HEK293 (cell line): ENCODE data around the gene SFMBT2.
A peak's percentile ranks its signal among the peaks of the same experiment; 100 is the strongest.

Experiments used
- CTCF ChIA-PET: fragments of 350-600 bp; formaldehyde crosslinking; extraction: SDS; loops from one replicate; lab custom pipeline; 2021; ENCODE audit warnings: antibody characterized with exemption; lab: Yijun Ruan, JAX
- POLR2A ChIA-PET: fragments of 300-600 bp; formaldehyde crosslinking; extraction: SDS; loops from one replicate; lab custom pipeline; 2020; ENCODE audit warnings: antibody characterized with exemption, inconsistent platforms; lab: Yijun Ruan, JAX
- H3K27ac ChIP-seq: fragments of 200-500 bp; sonication (Bioruptor generic); 2 replicates; pipeline ENCODE4 v1.5.1; 2014; ENCODE audit warnings: low read depth, low read length, control low read depth, inconsistent platforms; ENCODE audit errors: extremely low read depth
- H3K36me3 ChIP-seq, 2 experiments: fragments of 200-500 bp in 1 of 2; sonication (Bioruptor generic) in 1 of 2; 1 replicate in 1 of 2; 2 replicates in 1 of 2; pipeline ENCODE4 v1.5.1; 2014 to 2017; ENCODE audit warnings: inconsistent platforms in 2 of 2, low read length in 2 of 2; ENCODE audit not compliant: control insufficient read depth in 2 of 2, insufficient read depth in 1 of 2
- H3K4me1 ChIP-seq: fragments of 200-500 bp; sonication (Bioruptor generic); 2 replicates; pipeline ENCODE4 v1.5.1; 2014; ENCODE audit warnings: mild to moderate bottlenecking, low read length, inconsistent platforms; ENCODE audit not compliant: control insufficient read depth, insufficient read depth
- H3K4me3 ChIP-seq: 2 replicates; pipeline ENCODE4 v1.5.1; 2011; ENCODE audit warnings: low read depth, mild to moderate bottlenecking, control low read depth, low read length, moderate library complexity
- H3K9me3 ChIP-seq: fragments of 200-500 bp; sonication (Bioruptor generic); 2 replicates; pipeline ENCODE4 v1.5.1; 2014; ENCODE audit warnings: low read depth, low read length, inconsistent platforms; ENCODE audit not compliant: control insufficient read depth, insufficient read depth
- GFI1B ChIP-seq: fragments of 450-650 bp; formaldehyde crosslinking; IDR thresholded peaks from 2 replicates; pipeline ENCODE4 v1.5.1; 2016; ENCODE audit warnings: missing biosample characterization, missing genetic modification characterization
- GLI2 ChIP-seq: fragments of 450-650 bp; formaldehyde crosslinking; IDR thresholded peaks from 2 replicates; pipeline ENCODE4; 2017; ENCODE audit warnings: missing biosample characterization, missing genetic modification characterization, low read depth, borderline replicate concordance
- HOXA7 ChIP-seq: sonication (generic); formaldehyde crosslinking; IDR thresholded peaks from 2 replicates; pipeline ENCODE4 v1.8.1; 2022; ENCODE audit warnings: missing genetic modification reagents, borderline replicate concordance
- SCRT2 ChIP-seq: fragments of 450-650 bp; formaldehyde crosslinking; IDR thresholded peaks from 2 replicates; pipeline ENCODE4 v1.5.1; 2016; ENCODE audit warnings: missing biosample characterization, missing genetic modification characterization
- YY1 ChIP-seq: fragments of 450-650 bp; formaldehyde crosslinking; IDR thresholded peaks from 2 replicates; pipeline ENCODE4 v1.5.1; 2018; ENCODE audit warnings: missing biosample characterization, missing genetic modification characterization
- ZNF2 ChIP-seq: fragments of 450-650 bp; formaldehyde crosslinking; IDR thresholded peaks from 2 replicates; pipeline ENCODE4 v1.5.1; 2016; ENCODE audit warnings: missing biosample characterization, missing genetic modification characterization
- ZNF23 ChIP-seq: fragments of 450-650 bp; formaldehyde crosslinking; IDR thresholded peaks from 2 replicates; pipeline ENCODE4 v1.5.1; 2016; ENCODE audit warnings: missing biosample characterization, missing genetic modification characterization, borderline replicate concordance
- ZNF366 ChIP-seq: fragments of 450-650 bp; formaldehyde crosslinking; conservative IDR thresholded peaks from 2 replicates; pipeline ENCODE4 v1.5.1; 2016; ENCODE audit warnings: missing biosample characterization, missing genetic modification characterization
- ZNF394 ChIP-seq: fragments of 450-650 bp; formaldehyde crosslinking; IDR thresholded peaks from 2 replicates; pipeline ENCODE4 v1.5.1; 2016; ENCODE audit warnings: missing biosample characterization, missing genetic modification characterization, mild to moderate bottlenecking, moderate library complexity, borderline replicate concordance
- ZNF416 ChIP-seq: fragments of 450-650 bp; formaldehyde crosslinking; IDR thresholded peaks from 2 replicates; pipeline ENCODE4 v1.5.1; 2016; ENCODE audit warnings: missing biosample characterization, missing genetic modification characterization
- ZNF426 ChIP-seq: fragments of 450-650 bp; formaldehyde crosslinking; IDR thresholded peaks from 2 replicates; pipeline ENCODE4 v1.5.1; 2017; ENCODE audit warnings: missing biosample characterization, missing genetic modification characterization, mild to moderate bottlenecking, inconsistent platforms, moderate library complexity
- ZNF433 ChIP-seq: fragments of 450-650 bp; formaldehyde crosslinking; IDR thresholded peaks from 2 replicates; pipeline ENCODE4 v1.5.1; 2016; ENCODE audit warnings: missing biosample characterization, missing genetic modification characterization, low read depth
- ZNF510 ChIP-seq: fragments of 450-650 bp; formaldehyde crosslinking; IDR thresholded peaks from 2 replicates; pipeline ENCODE4 v1.5.1; 2018; ENCODE audit warnings: mild to moderate bottlenecking, missing genetic modification characterization, missing biosample characterization; ENCODE audit not compliant: insufficient replicate concordance
- ZNF555 ChIP-seq: fragments of 450-650 bp; formaldehyde crosslinking; conservative IDR thresholded peaks from 2 replicates; pipeline ENCODE4 v1.5.1; 2017; ENCODE audit warnings: missing biosample characterization, mild to moderate bottlenecking, missing genetic modification characterization, inconsistent platforms
- ZNF585B ChIP-seq: fragments of 450-650 bp; formaldehyde crosslinking; IDR thresholded peaks from 2 replicates; pipeline ENCODE4 v1.5.1; 2016; ENCODE audit warnings: missing biosample characterization, missing genetic modification characterization
- ZNF600 ChIP-seq: fragments of 450-650 bp; formaldehyde crosslinking; IDR thresholded peaks from 2 replicates; pipeline ENCODE4 v1.5.1; 2016; ENCODE audit warnings: missing biosample characterization, missing genetic modification characterization
- ZNF610 ChIP-seq: fragments of 450-650 bp; formaldehyde crosslinking; IDR thresholded peaks from 2 replicates; pipeline ENCODE4 v1.5.1; 2016; ENCODE audit warnings: missing biosample characterization, missing genetic modification characterization, borderline replicate concordance
- ZNF654 ChIP-seq: fragments of 450-650 bp; formaldehyde crosslinking; IDR thresholded peaks from 2 replicates; pipeline ENCODE4 v1.5.1; 2016; ENCODE audit warnings: low read depth, missing biosample characterization, missing genetic modification characterization
- ZNF660 ChIP-seq: fragments of 450-650 bp; IDR thresholded peaks from 2 replicates; pipeline ENCODE4 v1.5.1; 2018; ENCODE audit warnings: missing biosample characterization, mild to moderate bottlenecking, missing genetic modification characterization
- ZNF843 ChIP-seq: fragments of 450-650 bp; formaldehyde crosslinking; IDR thresholded peaks from 2 replicates; pipeline ENCODE4 v1.5.1; 2016; ENCODE audit warnings: missing biosample characterization, missing genetic modification characterization
- TF ChIP-seq, protein P1 (sequence below): fragments of 450-650 bp; formaldehyde crosslinking; IDR thresholded peaks from 2 replicates; pipeline ENCODE4 v1.5.1; 2017; ENCODE audit warnings: missing biosample characterization, missing genetic modification characterization
- TF ChIP-seq, protein P2 (sequence below): fragments of 450-650 bp; formaldehyde crosslinking; IDR thresholded peaks from 2 replicates; pipeline ENCODE4 v1.5.1; 2016; ENCODE audit warnings: missing biosample characterization, missing genetic modification characterization, borderline replicate concordance
- TF ChIP-seq, protein P3 (sequence below): fragments of 450-650 bp; formaldehyde crosslinking; IDR thresholded peaks from 2 replicates; pipeline ENCODE4 v1.5.1; 2016; ENCODE audit warnings: missing biosample characterization, missing genetic modification characterization
- TF ChIP-seq, protein P4 (sequence below): fragments of 450-650 bp; formaldehyde crosslinking; conservative IDR thresholded peaks from 2 replicates; pipeline ENCODE4 v1.5.1; 2016; ENCODE audit warnings: low read depth, missing biosample characterization, missing genetic modification characterization

The SFMBT2 gene

DNA sequence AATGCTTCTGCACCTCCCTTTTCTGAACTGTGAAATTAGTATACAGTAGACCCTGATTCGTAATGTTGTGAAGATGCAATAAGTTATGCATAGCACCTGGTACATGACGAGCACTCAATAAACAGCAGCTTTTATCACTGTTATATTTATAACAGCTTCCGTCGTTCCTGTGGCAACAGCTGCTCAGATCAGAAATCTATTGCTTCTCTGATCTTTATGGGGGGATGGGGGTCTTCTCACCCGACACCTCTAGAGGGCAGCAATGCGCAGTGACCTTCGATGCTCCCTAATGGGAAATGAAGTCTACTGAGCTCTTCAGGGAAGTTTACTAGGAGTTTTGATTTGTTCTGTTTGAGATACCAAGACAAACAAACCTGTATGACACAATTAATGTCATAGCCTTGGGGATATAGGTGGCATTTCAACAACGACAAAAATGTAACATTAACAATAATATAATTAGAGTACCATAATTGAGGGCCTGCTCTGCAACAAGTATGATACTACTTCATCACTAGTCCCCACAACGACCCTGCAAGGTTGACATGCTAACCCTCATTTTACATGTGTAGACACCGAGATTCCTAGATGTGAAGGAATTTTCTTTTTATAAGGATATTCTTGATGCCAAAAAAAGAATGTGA is 289.6 kb downstream of the SFMBT2 start (continued):
- TF ChIP-seq ZNF366 (no peak), ZNF660 (tag by site-specific recombination) (peak; percentile 71; the same call in 1 of the 2 replicates), SCRT2 (0 out of 2 replicates have a peak, but pooled peaks have one; percentile 29), GFI1B (tag by site-specific recombination) (no peak), ZNF510 (no peak), HOXA7 (no peak), ZNF654 (tag by site-specific recombination) (peak; percentile 70), ZNF2 (tag by site-specific recombination) (0 out of 2 replicates have a peak, but pooled peaks have one; percentile 19), ZNF426 (no peak)
- TF ChIP-seq, protein P1, sequence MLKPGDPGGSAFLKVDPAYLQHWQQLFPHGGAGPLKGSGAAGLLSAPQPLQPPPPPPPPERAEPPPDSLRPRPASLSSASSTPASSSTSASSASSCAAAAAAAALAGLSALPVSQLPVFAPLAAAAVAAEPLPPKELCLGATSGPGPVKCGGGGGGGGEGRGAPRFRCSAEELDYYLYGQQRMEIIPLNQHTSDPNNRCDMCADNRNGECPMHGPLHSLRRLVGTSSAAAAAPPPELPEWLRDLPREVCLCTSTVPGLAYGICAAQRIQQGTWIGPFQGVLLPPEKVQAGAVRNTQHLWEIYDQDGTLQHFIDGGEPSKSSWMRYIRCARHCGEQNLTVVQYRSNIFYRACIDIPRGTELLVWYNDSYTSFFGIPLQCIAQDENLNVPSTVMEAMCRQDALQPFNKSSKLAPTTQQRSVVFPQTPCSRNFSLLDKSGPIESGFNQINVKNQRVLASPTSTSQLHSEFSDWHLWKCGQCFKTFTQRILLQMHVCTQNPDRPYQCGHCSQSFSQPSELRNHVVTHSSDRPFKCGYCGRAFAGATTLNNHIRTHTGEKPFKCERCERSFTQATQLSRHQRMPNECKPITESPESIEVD: no peak
- TF ChIP-seq, all 188 proteins: peak for 4

DNA sequence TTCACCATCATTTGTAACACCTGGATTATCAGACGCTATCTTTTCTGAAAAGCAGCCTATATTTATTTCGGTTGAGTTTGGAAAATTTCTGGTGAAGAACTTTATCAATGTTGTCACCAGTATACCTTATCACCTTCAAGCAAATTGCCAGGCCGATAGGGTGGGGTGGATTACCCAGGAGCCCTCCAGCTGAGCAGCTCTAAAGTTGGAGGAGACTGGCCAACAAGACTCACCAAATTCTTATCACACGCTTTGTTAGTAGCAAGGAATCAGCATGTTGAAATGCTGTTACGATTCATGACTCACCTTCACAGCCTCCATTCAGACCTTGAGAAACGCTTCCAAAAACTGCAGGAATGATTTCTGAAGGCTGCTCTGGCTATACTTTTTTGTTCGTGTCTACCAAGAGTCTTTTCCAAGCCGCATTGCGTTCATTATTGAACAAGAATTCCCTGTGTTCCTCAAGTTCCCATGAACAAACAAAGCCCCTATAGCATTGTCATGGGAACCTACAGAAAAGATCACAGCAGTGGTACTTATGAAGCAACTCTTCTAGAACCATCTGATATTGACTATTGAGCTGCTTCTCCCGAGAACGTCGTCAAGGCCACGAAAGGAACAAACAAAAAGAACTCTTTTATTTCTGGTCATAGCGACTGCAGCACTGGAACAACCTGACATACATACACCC is 291.4 kb downstream of the SFMBT2 start:
- ChIA-PET POLR2A (no interaction called here), CTCF (interaction anchor here (0.5 to 1.1 kb wide), 5 partner anchors 200 to 398 kb away, joined by 3 to 6 read pairs (median 4); no protein-coding TSS in a partner anchor)
- no peaks in the 10 kb centered on the region for H3K36me3 ChIP-seq
- no peaks in the 10 kb centered on the region for H3K4me1 ChIP-seq
- no peak overlapping the region for H3K27ac ChIP-seq
- H3K4me3 ChIP-seq: no peak overlapping the region
- no peaks in the 10 kb centered on the region for H3K9me3 ChIP-seq
- TF ChIP-seq ZNF433 (no peak), ZNF555 (tag by site-specific recombination) (no peak), ZNF600 (tag by site-specific recombination) (no peak), ZNF610 (tag by site-specific recombination) (no peak), ZNF394 (tag by site-specific recombination) (no peak), ZNF843 (tag by site-specific recombination) (no peak), YY1 (tag by site-specific recombination) (no peak), ZNF416 (no peak), ZNF585B (no peak), ZNF23 (no peak), GLI2 (no peak)
- TF ChIP-seq, protein P2, sequence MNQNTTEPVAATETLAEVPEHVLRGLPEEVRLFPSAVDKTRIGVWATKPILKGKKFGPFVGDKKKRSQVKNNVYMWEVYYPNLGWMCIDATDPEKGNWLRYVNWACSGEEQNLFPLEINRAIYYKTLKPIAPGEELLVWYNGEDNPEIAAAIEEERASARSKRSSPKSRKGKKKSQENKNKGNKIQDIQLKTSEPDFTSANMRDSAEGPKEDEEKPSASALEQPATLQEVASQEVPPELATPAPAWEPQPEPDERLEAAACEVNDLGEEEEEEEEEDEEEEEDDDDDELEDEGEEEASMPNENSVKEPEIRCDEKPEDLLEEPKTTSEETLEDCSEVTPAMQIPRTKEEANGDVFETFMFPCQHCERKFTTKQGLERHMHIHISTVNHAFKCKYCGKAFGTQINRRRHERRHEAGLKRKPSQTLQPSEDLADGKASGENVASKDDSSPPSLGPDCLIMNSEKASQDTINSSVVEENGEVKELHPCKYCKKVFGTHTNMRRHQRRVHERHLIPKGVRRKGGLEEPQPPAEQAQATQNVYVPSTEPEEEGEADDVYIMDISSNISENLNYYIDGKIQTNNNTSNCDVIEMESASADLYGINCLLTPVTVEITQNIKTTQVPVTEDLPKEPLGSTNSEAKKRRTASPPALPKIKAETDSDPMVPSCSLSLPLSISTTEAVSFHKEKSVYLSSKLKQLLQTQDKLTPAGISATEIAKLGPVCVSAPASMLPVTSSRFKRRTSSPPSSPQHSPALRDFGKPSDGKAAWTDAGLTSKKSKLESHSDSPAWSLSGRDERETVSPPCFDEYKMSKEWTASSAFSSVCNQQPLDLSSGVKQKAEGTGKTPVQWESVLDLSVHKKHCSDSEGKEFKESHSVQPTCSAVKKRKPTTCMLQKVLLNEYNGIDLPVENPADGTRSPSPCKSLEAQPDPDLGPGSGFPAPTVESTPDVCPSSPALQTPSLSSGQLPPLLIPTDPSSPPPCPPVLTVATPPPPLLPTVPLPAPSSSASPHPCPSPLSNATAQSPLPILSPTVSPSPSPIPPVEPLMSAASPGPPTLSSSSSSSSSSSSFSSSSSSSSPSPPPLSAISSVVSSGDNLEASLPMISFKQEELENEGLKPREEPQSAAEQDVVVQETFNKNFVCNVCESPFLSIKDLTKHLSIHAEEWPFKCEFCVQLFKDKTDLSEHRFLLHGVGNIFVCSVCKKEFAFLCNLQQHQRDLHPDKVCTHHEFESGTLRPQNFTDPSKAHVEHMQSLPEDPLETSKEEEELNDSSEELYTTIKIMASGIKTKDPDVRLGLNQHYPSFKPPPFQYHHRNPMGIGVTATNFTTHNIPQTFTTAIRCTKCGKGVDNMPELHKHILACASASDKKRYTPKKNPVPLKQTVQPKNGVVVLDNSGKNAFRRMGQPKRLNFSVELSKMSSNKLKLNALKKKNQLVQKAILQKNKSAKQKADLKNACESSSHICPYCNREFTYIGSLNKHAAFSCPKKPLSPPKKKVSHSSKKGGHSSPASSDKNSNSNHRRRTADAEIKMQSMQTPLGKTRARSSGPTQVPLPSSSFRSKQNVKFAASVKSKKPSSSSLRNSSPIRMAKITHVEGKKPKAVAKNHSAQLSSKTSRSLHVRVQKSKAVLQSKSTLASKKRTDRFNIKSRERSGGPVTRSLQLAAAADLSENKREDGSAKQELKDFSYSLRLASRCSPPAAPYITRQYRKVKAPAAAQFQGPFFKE: no peak
- TF ChIP-seq, protein P3, sequence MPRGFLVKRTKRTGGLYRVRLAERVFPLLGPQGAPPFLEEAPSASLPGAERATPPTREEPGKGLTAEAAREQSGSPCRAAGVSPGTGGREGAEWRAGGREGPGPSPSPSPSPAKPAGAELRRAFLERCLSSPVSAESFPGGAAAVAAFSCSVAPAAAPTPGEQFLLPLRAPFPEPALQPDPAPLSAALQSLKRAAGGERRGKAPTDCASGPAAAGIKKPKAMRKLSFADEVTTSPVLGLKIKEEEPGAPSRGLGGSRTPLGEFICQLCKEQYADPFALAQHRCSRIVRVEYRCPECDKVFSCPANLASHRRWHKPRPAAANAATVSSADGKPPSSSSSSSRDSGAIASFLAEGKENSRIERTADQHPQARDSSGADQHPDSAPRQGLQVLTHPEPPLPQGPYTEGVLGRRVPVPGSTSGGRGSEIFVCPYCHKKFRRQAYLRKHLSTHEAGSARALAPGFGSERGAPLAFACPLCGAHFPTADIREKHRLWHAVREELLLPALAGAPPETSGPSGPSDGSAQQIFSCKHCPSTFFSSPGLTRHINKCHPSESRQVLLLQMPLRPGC (tag by site-specific recombination): no peak
- TF ChIP-seq, protein P4, sequence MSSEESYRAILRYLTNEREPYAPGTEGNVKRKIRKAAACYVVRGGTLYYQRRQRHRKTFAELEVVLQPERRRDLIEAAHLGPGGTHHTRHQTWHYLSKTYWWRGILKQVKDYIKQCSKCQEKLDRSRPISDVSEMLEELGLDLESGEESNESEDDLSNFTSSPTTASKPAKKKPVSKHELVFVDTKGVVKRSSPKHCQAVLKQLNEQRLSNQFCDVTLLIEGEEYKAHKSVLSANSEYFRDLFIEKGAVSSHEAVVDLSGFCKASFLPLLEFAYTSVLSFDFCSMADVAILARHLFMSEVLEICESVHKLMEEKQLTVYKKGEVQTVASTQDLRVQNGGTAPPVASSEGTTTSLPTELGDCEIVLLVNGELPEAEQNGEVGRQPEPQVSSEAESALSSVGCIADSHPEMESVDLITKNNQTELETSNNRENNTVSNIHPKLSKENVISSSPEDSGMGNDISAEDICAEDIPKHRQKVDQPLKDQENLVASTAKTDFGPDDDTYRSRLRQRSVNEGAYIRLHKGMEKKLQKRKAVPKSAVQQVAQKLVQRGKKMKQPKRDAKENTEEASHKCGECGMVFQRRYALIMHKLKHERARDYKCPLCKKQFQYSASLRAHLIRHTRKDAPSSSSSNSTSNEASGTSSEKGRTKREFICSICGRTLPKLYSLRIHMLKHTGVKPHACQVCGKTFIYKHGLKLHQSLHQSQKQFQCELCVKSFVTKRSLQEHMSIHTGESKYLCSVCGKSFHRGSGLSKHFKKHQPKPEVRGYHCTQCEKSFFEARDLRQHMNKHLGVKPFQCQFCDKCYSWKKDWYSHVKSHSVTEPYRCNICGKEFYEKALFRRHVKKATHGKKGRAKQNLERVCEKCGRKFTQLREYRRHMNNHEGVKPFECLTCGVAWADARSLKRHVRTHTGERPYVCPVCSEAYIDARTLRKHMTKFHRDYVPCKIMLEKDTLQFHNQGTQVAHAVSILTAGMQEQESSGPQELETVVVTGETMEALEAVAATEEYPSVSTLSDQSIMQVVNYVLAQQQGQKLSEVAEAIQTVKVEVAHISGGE (tag by site-specific recombination): no peak
